SK-MEL-5 (cell line): Measurements from ENCODE around the gene MAPT. TPM values are rescaled to one million over a fixed set of nuclear protein-coding genes. Genes with fewer than 3 reads are reported as not detected.
"Not testable (repeated sequence)": the region's sequence is repeated elsewhere in the genome, so short reads cannot be mapped to it uniquely, and the experiment has no call there.

Experiments used
- DNase-seq: peaks from one replicate; pipeline ENCODE4 v3.0.0-alpha.2; 2016; ENCODE audit warnings: low read depth, low spot score
- in situ Hi-C: cut with HindIII; loops from 2 replicates; pipeline ENCODE4 v1.10.0; 2016; ENCODE audit warnings: low sequenced_read_pairs, high pct_unique_total_duplicates, low pct_unique_long_range_greater_than_20kb
- total RNA-seq: library from RNA; depleted of rRNA; stranded (reverse); fragments of >200 nt; shearing (Covaris generic); gene quantifications from 2 replicates; pipeline ENCODE4 v1.2.3, GENCODE V29; 2014

The MAPT gene
- total RNA-seq, 1 experiment from 2014 or later: 3.7 TPM

DNA sequence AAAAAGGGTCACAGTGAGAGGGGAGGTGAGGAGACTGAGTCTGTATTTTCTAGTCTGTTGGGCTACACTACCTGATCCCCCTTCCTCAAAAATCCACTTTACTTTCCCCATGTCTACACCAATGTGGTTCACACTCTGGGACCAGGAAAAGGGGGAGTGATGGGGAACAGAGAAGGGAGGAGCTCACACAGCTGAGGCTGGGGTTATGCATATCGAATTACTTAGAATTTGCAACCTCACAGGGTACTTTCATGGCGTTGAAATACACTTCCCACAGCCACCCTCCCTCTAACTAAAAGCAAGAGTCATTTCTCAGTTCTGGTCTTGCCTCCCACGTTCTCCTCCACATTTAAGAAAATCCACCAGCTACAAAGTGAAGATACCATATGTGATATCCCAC lies 14.1 kb downstream of the MAPT start:
- no peak for DNase-seq
- in situ Hi-C loops: no loop called here

DNA sequence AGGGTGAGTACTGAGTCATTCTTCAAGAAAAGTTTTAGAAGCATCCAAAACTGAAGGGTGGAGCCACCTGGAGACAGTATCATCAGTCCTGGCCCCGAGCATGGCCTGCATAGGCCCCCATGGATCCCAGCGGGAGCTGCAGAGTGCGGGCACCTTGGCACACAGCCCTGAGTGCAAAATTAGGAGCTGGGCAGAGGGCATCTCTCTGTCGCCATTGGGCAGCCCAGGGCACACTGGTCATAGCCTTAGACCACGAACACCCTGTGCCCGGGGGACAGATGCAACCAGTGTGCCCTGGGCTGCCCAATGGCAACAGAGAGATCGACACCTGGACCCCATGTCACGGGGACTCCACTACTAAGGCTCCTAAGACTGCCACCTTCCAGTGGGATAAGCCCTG lies 14.6 kb downstream of the MAPT start:
- no peak for DNase-seq
- in situ Hi-C loops: no loop called here

DNA sequence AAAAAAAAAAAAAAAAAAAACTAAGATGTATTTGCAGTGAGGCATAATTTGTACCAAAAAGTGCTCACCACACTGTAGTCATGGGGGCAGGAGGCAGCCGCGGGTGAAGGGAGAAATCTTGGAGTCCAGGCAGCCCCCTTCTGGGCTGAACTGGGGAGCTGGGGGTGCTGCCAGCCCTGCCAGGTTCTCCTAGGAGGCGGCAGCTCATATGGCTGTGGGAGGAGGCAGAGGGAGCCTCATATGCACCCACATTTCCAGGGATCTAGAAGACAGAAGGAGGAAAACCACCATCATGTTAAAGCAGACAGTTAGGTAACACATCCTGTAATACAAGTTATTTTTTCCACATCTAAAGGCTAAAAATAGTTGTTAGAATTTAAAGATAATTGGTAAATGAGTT lies 16.3 kb downstream of the MAPT start:
- DNase-seq: no peak
- in situ Hi-C loops: no loop called here

DNA sequence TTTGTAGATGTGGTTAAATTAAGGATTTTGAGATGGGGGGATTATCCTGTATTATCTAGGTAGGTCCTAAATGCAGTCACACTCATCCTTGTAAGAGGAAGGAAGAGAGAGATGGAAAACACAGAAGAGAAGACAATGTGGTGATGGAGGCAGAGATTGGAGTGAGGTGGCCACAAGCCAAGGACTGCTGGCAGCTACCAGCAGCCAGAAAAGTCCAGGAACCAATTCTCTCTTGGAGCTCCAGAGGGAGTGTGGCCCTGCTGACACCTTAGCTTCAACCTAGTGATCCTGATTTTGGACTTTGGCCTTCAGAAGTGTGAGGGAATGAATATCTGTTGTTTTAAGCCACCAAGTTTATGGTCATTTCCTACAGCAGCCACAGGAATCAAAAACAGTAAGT lies 18.0 kb downstream of the MAPT start:
- in situ Hi-C loops: no loop called here

DNA sequence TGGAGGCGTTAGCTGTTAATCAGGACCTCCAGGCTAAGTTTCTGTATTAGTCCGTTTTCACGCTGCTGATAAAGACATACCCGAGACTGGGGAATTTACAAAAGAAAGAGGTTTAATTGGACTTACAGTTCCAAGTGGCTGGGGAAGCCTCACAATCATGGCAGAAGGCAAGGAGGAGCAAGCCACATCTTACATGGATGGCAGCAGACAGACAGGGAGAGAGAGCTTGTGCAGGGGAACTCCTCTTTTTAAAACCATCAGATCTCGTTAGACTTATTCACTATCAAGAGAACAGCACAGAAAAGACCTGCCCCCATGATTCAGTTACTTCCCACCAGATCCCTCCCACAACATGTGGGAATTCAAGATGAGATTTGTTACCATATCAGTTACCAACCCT lies 18.7 kb downstream of the MAPT start:
- in situ Hi-C loops, DNase-seq: not testable (repeated sequence)

More for the DNA sequence above, 18.0 kb downstream of the MAPT start:
- no peak for DNase-seq

DNA sequence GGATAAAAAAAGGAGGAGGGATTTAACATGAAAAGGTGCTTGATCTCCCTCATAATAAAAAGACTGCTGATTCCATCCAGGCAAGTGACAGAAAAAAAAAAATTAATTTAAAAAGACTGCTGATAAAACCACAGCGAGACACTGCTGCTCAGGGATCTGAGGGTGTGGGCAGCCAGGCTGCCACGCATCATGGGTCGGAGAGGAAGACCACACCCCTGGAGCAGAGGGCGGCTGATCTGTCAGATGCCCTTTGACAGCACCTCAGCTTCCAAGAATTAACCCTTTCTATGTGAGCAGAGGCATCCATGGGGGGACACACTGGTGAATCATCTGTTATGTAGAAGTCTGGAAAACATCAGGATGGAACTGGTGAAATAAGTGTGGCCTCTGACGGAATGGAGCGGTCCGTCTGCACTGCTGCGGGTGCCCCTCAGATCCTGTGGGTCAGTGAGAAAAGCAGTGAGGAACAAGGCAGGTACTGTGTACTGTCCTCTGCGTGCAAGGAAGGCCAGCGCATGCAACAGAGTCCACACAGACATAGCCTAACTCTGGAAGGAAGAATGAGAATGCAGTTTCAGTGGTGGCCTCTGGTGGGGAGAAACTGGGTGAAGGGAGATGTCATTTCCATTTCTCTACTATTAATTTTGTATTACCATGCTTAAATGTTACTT lies 19.8 kb downstream of the MAPT start:
- in situ Hi-C loops: no loop called here
- DNase-seq: peak; percentile 76

DNA sequence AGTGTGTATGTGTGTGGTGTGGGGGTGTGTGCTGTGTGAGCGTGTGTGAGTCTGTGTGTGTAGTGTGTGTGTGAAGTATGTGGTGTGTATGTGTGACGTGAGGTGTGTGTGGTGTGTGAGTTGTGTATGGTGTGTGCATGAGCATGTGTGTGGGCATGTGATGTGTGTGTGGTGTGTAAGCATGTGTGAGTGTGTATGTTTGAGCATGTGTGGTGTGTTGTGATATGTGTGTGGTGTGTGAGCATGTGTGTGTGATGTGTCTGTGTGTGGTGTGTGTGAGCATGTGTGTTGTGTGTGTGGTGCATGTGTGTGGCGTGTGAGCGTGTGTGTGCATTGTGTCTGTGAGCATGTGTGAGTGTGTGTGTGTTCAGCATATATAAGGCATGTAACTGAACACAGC lies 20.9 kb downstream of the MAPT start:
- in situ Hi-C loops: no loop called here
- DNase-seq: no peak

DNA sequence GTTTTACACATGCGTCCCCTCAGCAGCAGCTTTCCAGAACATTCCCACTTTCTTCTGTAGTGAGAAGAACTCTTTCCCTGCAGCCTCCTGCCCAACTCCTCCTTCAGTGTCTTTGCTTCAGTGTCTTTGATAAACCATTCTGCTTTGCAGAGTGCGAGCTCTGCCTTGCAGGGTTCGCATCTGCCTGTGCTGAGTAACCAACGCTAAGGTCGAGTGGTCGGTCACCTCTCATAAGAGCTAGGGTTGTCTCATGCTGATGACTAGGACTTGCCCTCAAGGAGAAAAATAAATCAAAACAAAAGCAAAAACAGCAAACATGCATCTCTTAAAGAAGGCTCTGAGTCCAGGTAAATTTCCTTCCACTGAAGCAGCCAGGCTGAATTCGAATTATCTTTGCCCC lies 22.7 kb downstream of the MAPT start:
- in situ Hi-C loops: no loop called here
- no peak for DNase-seq

DNA sequence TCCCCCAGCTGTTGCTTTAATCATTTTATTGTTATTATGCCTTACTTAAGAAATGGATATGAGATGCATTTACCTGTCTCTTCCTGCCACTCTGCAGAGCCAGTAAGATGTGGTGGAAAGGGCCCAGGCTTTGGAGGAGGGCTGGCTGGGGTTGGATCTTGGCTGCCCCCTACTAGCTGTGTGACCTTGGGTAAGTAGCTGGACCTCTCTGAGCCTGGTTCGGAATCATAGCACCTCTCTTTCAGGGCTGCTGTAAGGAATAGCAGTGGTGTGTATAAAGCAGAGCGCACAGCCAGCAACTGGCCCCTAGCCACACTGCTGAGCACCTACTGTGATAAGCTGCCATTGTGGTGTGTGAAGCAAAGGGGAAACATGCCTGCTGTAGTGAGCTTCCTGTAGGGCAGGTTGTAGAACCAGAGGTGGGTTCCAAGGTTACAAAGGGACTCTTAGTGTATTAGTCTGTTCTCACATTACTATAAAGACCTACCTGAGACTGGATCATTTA lies 23.9 kb downstream of the MAPT start:
- no peak for DNase-seq
- in situ Hi-C loops: no loop called here

DNA sequence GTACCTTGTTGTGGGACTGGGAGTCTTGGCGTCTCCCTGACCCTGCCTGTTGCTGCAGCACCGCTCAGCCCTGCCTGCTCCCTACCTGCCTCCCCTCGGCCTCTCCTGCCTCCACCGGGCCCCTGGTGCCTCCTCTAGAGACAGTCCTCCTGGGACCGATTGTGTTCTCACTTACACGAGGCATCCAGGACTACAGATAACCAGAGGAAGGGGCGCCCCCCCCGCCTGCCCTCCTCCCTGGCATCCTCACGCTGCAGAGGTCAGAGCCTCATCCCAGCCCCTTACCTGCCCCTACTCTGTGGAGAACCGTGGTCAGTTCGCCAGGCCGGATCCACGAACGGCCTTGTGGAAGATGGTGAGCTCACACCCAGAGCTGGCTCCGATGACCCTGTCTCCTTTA lies 24.8 kb downstream of the MAPT start:
- in situ Hi-C loops: no loop called here
- no peak for DNase-seq

DNA sequence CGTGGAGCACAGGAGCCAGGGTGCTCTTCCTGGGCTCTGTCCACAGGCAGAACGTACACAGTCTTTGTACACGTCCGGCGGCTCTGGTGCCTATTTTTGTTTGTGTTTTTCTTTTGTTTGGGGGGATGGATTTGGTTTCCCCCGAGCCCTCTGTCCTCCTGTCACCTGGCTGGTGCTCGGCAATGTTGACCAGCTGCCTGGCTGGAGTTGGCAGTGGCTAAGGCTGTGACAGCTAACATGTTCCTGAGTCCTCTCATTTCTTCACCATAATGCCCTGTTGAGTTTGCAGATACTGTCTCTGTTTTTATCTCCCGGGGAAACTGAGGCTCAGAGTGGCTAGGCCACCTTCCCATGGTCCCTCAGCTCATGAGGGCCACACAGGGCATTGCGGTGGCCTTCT lies 25.7 kb downstream of the MAPT start:
- no peak for DNase-seq
- in situ Hi-C loops: no loop called here

DNA sequence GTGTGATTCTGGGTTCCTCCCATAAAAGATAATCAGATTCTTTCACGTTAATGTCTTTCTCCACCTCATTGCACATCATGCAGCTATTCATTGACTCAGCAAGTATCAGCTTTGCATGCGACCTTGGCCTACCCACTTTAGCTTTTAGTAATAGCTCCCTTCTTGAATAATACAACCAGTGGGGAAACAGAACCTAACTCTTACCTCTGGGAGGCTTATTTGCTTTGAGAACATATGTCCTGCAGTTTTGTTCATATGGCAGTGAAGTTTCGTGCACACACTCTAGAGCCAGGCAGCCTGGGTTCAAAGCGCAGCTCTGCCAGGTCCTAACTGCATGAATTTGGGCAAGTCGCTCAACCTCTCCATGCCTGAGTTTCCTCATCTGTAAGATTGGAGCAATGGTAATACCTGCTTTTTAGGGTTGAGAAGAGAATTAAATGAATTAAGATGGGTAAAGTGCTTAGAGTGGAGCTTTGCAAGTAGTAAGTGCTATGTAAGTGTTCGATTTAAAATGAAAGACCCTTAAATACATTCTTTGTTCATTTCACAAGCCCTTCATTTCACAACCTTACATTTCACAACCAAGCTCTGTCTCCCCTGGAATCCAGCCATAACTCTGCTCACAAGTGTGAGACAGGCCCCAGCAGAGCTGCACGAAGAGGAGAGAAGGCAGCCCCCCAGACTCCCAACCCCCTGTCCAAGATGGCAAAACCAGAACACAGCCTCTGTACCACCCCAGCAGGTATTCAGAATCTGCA lies 29.3 kb downstream of the MAPT start:
- peak; percentile 16 for DNase-seq
- in situ Hi-C loops: no loop called here

DNA sequence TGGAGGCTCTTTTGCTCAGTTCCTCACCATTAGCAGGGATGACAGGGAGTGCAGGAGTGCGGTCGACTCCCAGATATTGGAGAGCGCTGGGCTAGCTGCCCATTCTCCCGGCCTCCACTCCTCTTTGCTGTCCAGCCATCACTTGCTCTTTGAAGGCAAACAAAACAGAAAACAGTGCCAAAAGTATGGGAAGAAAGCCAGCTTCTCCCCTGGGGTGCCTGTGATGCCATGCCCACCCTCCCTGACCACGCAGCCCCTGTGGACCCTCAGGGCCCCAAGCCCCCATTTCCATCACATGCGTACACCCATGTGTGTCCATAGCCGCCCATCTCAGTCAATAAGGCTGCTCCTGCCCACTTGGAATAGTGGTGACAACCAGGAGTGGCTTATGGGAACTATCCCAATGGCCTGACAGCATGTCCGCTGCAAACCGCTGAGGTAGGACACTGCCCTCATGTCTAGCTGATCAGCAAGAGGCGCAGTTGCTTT lies 30.0 kb downstream of the MAPT start:
- DNase-seq: no peak
- in situ Hi-C loops: no loop called here

DNA sequence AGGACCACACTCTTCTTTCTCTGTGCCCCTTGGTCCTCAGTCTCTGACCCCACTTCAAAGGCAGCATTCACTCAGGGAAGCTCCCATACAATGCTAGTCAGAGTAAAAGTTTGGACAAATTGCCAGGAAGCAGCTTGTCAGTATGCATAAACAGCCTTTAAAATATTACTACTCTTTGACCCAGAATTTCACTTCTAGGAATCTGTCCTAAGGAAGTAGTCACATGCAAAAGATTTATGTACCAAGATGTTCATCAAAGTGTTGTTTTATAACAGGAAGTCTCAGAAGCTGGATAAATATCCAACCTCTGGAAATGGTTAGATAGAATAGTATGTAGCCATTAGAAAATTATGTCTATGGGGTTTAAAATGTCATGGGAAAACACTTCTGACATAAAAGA lies 31.0 kb downstream of the MAPT start:
- in situ Hi-C loops: no loop called here
- DNase-seq: no peak

DNA sequence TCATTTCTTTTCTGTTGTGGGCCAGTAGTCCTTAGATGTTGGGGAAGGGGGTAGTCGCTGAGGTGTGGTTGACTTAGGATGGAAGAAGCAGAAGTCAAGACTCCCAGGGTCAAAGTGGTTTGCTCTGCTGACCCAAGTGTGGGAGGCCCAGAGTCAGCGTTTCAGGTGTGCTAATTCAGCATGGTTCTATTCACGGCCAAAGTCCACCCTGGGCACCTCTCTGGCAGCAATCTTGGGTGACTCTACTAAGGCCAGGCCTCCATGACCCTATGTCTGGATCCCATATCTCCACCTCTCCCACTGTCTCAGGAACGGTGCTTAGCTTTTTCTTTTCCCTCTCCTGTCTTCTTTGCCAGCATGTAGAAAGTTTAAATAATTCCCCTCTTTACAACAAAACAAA lies 32.9 kb downstream of the MAPT start:
- no peak for DNase-seq
- in situ Hi-C loops: no loop called here

DNA sequence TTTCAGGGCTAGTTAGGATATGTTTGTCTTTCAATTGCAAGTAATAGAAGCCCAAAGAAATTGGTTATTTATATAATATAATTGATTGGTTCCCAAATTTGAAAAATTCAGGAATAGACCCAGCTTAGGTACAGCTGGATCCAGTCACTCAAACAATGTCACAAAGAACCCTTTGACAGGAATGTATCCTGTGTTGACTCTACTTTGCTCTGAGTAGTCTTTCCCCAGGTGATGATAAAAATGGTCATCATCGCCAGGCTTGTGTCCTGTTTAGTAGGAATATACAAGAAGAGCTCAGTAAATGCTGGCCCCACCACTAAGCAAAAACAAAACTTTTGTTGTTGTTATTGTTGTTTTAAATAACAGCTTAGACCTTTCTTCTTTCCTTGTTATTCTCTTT lies 35.0 kb downstream of the MAPT start:
- in situ Hi-C loops: no loop called here
- DNase-seq: no peak

DNA sequence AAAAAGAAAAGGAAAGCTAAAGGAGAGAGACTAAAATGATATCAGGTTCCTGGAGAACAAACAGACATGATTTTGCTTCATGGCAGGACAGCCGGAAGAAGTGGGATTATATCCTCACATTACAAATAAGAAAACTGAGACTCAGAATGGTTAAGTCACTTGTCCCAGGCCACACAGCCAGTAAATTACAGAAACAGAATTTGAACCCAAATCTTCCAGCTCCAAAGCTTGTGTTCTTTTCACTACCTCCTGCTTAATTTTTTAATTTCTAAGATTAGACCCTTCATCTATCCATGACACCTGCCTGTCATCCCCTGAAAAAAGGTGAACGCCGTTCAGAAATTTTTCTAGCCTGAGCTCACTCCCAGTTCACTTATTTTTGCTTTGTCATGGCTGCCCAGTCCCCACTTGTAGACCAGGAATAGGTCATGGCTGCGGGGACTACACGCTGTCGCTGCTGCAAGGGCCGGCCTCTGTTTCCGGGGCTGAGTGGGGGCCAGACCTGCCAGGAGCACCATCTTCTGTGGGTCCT lies 36.1 kb downstream of the MAPT start:
- no peak for DNase-seq
- in situ Hi-C loops: no loop called here

DNA sequence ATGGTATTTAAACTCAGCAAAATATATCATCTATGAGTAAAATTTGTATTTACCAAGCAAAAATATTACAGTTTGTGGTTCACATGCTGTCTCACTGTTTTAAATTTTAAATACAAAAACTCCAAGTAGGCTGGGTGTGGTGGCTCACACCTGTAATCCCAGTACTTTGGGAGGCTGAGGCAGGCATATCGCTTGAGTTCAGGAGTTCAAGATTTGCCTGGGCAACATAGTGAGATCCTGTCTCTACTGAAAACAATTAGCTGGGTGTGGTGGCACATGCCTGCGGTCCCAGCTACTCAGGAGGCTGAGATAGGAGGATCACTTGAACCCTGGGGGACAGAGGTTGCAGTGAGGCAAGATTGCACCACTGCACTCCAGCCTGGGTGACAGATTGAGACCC lies 37.3 kb downstream of the MAPT start:
- in situ Hi-C loops: no loop called here
- DNase-seq: no peak
